Activated effector memory CD4-positive, alpha-beta T cell treated with Interleukin-2 at 50 U/mL for 16 hours (primary cell): ENCODE results near the gene CDC42EP4.
"Not testable (repeated sequence)": the region's sequence is repeated elsewhere in the genome, so short reads cannot be mapped to it uniquely, and the experiment has no call there.

Source experiments
- DNase-seq: peaks from one replicate; pipeline ENCODE4 v3.0.0-alpha.2; 2020

CDC42EP4 gene

DNA sequence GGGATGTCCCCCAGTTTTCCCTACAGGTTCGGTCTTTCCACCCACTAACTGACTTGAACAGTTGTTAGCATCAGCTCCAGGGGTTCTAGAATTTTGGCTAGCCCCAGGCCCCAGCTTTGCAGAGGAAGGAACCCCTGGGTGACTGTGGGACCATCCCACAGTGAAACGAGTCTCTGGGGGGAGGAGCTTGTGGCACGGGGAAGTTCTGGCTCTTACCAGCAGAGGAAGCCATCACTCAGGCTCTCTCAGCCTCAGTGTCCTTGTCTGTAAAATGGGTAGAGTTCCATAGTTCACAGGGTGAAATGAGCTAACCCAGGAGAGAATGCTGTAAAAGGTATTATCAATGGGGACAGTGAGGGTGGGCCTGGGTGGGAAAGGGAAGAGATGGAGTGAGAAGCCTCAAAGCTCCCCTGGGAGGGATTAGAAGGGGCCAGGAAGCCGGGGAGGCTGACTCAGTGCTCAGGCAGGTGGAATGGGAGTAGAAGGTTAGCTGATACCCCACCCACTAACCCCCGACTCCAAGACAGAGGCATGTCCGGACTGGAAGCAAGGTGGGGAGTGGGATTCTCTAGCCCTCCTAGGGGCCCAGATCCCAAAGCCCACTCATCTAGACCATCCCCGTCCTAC, 30.9 kb upstream of the CDC42EP4 start:
- no peak for DNase-seq

DNA sequence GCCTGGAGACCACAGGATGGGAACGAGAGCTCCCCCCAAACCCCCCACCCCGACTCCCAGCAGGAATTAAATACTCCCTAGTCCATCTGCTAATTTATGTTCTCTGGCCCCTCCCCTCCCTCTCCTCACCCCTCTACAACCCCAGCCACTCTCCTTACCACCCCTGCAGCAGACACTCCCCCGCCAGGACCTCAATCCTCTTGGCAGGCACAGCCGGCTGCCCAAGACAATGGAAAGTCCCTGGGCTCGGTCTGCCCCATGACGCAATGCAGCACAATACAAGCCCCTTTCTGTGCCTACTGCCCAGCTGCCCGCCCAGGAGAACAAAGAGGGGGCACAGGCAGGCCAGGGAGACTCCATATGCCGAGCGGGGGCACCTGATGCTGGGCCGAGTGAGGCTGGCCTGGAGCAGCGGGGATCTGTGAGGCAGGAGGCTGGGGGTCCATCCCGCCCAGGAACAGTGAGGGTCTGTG, 30.3 kb upstream of the CDC42EP4 start:
- DNase-seq, result no peak

DNA sequence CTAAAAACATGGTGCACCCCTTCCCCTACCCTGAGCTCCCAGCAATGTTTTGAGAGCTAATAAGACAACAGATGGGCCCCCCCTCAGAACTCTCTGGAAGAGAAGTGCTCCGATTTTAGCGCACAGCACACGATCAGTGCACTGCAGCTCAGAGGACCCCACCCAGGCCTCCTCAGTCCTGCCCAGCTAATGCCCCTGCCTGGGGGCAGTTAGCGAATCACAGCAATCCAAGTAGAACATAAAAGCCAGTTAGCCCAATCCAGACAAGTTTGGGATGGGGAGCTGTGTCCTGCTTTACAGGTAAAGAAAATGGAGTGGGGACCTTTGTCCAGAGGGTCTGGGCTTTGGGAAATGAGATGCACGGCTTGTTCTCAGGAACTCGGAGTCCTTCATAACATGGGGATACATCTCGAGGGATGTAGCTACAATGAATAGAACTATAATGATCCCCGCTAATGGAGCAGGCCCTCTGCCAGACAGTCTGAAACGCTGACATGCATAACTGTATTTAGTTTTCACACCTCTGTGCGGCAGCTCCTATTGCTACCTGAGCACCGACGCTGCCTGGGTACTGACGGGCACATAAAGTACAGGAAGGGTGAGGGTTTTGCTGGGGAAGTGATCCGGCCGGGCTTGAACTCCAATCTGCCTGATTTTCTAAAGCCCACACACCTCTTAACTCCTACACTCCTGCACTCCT, 29.7 kb upstream of the CDC42EP4 start:
- no peak for DNase-seq

DNA sequence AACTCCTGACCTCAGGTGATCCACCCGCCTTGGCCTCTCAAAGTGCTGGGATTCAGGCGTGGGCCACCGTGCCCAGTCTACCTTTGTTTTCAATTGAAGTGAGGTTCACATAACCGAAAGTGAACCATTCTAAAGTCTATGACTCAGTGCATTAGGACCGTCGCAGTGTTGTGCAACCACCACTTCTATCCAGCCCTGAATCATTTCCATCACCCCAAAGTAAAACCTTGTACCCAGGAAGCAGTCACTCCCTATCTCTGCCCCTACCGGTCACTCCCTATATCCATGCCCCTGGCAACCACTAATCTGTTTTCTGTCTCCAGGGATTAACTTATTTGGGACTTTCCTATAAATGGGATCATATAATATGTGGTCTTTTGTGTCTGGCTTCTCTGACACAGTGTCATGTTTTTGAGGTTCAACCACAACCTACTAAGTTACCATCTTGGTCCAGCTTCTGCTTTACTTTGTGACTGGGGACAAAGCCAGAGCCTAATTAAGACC, 28.3 kb upstream of the CDC42EP4 start:
- DNase-seq, result no peak

DNA sequence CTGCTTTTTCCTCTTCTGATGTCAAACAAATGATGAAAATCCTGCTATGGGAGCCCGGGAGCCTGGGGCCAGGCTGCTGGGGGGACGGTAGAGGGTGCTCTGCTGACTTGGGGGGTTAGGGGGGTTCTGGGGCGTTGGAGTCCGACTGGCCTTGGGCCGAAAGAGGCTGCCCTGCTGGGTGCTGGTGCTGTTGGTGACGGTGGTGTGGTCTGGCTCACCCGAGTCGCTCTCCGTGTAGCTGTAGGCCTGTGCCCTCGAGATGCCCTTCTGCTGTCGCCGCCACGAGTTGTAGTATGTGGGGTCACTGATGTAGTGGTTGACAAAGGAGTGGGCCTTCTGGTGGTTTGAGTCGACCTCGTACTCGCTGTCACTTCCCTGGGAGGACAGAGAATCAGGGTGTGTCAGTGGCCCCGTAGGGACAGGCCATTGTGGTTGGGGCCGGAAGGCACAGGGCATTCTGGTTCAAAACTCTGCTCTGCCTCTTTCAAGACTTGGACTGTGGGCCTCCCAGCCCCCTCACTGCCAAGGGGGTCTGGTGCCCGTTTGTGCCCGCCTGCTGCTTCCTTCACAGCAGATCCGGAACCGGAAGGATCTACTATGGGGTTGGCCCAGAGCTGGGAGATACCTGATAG, 26.9 kb upstream of the CDC42EP4 start:
- DNase-seq, result no peak

DNA sequence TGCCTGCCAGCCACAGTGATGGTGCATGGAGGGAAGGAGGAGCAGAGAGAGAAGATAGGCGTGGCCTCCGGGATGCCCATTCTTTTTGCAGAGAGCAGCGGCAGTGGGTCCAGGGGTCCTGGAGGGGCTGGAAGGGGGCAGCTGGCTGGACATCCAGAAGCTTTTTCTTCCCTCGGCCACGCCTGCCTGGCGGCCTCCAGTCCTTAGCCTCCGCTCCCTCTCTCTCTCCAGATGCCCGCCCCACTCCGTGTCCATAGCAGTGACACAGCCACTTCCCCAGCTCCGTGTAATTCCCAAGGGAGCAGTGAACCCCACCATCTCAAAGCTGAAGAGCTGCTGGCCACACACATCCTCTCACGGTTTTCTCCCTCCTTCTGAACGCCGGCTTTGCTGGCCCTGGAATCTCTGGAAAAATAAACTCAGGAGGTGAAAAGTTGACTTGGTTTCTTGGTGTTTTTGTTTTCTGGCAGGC, 26.3 kb upstream of the CDC42EP4 start:
- no peak for DNase-seq

DNA sequence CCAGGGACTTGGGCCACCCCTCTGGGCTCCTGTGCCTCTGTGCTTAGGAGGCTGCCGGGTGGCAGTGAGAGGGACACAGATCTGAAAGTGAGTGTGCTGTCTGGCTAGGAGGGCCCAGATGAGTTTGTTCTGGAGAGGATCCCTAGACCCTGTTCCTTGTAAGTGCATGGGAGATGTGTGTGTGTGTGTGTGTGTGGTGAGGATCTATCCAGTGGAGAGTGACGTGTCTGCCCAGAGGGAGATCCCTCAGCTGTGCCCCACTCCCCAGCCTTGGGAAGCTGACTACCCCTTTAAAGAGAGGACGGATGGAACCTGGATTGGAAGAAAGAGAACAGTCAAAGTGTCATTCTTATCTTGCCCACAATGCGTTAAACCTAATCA, 25.5 kb upstream of the CDC42EP4 start:
- no peak for DNase-seq

DNA sequence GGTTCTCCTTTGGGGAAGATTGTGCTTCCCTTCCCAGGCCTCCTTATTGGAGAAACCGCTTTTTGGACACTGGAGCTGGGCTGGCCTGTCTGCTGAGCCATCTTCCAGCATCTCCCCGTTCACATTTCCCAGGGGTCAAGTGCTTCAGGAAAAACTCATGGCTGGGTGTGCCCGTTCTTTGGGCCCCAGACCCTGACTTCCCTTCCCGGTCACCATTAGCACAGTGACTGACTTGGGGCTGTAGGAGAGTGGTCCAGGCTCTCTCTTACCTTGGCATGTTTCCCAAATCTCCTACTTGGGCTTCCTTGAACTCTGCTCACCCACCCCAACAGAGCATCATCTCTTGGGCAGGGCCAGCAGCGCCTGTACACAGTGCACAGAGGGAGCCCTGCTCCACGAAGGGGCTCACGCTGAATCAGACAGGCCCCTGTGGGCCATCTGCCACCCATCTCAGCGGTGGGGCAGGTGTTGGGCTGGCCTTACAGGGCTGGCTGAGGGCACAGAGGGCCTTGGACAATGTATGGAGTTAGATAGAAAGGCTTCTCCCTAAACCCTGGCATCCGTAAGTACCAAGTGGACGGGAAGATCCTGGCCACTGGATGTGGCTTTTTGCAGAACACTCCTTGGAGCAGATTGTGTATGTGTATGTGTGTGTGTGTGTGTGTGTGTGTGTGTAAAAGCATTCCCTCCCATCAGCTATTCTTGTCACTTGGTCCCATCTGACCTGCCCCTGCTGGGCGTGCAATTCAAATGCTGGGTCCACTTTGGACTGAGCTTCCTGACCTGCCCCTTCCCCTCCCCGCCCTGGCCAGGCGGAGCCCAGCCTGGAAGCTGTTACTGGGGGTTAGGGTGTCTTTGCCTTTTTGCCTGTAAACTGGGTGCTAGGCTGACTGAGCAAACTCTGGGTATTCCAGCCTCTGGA, 24.9 kb upstream of the CDC42EP4 start:
- DNase-seq, result no peak

DNA sequence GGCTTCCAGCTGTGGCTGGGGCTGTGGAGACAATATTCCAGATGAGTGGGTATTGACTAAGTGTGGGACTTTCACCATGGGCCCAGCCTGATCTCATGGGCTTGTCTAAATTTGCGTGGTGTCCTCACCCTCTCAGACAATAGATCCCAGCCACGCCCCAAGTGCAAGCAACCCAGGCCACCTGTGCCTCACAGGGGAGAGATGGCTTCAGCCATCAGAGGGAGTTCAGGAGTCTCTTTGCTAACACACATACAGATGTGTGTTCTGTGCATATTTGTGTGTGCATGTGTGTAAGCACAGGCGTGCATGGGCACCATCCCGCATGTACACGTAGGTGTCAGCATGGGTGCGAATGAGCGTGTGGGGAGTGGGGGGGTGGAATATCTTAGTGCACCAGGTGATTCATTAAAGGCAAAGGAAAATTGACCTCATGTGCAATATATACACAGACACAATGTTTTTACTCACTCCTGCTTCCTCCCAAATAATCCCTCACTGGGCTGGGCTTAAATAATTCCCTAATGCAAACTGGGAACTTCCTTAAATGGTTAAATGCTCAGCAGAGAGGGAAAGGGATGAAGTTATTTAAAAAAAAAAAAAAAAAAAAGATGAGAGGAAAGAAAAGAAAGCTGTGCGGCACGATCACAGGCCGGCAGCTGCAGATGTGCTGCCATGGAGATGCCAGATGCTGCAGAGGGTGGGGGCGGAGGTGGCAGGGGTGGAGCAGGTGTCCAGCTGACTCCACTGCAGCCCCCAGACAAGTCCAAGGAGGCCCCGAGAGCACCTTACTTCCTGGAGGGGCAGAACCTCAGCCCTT, 24.0 kb upstream of the CDC42EP4 start:
- no peak for DNase-seq

DNA sequence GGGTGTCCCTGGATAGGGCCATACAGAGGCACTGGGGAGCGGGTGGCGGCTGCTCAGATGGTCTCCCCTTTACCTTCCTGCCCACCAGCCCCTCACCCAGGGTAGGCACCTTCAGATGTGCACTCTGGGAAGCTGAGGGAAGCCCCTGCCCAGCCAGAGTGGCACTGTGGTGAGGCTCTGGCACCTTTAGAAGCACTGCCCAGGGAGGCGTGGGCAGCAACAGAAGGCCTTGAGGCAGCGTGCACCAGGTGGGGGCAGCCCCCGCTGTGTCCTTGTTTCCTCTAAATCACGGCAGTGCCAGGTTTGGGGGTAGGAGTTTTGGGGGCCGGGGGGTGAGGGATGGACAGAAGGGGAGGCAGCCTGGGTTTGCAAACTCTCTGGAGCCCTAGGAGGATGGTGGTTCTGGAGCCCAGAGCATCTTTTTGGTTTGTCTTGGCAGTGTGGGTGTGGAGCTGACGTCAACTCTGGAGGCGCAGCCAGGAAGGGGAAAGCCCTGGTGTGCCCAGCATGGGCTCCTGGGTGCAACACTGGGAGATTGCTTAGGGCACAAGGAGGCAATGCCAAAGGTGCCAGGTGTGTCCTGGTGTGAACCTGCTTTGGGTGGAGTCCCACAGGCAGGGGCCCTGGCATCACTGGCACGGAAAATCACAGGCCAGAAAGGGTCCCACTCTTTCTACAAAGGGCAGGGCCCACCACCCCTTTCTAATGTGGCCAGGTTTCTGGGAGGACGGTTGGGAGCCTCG, 23.1 kb upstream of the CDC42EP4 start:
- DNase-seq, result no peak

DNA sequence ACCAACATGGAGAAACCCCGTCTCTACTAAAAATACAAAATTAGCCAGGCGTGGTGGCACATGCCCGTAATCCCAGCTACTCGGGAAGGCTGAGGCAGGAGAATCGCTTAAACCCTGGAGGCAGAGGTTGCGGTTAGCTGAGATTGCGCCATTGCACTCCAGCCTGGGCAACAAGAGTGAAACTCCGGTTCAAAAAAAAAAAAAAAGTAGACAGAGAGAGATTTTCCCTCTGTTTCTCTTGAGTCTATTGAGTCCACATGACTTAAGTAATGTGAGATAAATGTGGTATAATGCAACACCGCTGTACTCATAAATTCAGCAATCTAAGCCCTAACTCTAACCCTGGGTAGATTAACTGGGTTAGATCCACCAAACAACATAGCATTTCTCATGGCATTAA, 21.6 kb upstream of the CDC42EP4 start:
- DNase-seq, result not testable (repeated sequence)

DNA sequence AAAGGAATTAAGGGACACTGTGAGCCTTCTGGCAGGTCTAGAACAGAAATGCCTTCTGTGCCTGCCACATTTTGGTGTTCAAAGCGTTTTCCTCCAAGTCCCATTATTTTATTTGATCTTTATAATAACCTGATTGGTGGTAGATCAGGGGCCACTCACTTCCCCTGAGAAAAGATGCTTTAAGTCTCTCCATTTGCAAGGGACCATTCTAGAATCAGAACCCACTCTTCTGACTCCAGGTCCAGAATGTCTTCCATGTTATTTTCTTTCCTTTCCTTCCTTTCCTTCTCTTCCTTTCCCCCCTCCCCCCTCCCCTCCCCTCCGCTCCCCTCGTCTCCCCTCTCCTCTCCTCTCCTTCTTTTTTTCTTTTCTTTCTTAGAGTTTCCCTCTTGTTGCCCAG, 19.3 kb upstream of the CDC42EP4 start:
- no peak for DNase-seq

DNA sequence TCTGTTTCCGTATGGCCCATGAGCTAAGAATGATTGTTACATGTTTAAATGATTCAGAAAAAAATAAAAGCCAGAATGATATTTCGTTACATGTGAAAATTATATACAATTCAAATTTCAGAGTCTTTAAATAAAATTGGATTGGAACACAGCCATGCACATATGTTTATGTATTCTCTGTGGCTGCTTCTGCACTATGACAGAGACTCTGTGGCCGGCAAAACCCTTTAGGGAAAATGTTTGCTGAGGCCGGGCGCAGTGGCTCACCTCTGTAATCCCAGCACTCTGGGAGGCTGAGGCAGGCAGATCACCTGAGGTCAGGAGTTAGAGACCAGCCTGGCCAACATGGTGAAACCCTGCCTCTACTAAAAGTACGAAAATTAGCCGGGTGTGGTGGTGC, 15.9 kb upstream of the CDC42EP4 start:
- no peak for DNase-seq

DNA sequence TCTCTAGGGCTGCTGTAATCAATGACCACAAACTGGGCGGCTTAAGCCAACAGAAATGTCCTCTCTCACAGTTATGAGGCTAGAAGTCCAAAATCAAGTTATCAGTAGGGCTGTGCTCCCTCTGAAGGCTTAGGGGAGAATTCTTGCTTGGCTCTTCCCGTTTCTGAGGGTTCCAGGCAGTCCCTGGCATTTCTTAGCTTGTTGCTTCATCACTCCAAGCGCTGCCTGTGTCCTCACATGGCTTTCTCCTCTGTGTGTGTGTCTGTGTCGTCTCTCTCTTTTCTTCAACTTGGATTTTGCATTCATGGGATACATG, 13.7 kb upstream of the CDC42EP4 start:
- no peak for DNase-seq

DNA sequence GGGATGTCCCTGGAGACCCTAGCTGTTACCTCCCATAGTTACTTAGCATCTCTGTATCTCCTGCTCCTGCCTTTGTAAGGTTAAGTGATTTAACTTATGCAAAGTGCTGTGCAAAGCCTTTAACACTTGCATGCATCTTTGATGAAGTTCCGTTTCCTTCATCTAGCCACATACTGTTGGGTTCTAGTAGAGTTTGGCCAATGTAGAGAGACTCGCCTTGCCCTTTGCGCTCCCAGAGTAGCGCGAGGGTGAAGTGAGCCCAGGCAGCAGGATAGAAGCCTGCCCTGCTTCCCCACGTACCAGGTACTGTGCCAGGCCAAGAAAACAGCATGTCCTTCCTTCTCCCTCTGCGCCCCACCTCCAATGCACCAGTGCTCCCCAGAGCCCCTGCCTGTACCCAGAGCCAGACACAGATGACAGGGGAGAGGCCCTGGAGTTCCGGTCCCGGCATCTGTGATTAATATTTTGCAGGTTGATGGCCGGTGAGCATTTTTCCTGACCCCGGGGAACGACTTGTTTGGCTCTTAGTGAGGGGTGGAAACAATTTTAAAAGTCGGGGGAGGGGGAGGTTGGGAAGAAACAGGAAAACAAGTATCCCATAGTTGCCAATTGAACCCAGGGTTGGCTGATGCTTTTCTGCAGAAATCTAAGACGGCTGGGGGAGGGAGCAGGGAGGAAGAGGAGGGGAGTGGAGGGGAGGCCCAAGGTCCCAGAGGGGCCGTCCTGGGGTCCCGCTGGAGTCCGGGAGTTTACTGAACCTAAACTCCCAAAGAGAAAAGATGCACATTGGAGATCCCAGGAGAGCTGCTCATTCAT, 13.1 kb upstream of the CDC42EP4 start:
- no peak for DNase-seq

DNA sequence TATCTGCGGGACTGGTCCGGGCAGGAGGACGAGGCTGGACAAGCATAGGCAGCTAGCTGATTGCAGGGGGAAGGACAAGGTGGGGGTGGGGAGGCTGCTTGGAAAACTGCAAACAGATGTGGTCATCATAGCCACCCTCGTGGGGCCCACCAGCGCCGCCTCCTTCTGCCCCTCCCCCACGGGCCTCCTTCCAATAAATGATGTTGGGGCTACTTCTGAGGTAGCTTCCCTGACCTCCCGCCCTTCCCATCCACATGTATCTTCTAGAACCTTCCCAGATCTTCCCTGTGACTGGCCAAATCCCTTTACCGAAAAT, 12.3 kb upstream of the CDC42EP4 start:
- DNase-seq, result no peak

DNA sequence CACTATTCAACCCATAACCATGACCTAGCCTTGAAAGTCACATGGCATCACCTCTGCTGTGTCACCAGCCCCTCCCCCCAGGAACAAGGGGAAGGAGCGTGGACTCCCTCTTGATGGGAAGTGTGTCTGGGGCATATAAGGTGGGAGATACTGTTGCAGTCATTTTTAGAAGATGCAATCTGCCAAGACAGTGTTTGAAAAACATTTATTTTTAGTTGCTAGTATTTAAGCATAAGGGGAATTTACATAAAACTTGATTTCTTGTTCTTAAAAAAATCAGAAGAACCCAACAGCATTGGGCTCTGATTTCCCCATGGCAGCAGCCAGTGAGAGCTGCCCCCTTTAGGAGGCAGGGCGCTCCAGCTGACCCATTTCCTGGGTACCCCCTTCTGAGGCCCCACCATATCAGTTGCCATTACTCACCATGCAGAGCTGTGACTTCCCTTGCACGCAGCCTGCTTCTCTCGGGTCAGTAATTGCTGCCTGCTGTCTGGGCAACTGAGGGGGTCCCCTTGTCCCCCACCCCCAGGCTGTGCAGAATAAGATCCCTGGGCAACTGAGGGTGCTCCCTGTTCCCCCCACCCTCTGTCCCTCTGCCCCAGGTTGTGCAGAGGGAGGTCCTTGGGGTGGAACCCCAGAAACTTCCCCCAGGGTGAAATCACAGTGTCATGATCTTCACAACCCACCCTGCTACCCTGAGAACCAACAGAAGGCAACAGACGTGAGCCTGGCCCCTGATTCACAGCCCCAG, 11.8 kb upstream of the CDC42EP4 start:
- DNase-seq, result no peak

DNA sequence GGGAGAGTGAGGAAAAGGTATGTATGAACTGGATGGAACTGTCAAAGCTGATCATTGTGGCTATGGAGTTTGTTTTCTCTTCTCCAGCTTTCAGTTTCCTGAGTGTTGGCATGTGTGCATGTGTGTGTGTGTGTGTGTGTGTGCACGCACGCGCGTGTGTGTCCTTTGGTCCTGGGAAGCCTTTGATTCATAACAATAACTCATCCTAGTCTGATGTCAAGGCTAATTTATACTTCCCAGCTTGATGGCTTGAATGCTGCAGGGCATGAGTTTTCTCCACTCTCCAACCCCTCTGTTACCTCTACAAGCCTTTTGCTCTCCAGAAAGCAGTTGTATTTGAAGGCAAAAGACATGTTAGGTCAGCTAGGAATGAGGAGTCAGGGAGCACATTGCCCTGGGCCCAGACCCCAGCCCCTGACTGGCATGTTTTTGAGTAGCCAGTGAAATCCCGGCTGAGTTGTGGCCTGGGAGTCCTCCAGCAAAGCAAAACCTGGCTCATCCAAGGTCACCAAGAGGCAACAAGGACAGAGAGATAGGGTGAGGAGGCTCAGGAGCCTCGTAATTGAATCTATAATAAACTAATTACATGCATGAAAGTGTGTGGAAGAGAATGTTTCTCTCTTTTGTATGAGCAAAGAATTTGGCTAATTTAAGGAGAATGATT, 8.9 kb upstream of the CDC42EP4 start:
- DNase-seq, result no peak

DNA sequence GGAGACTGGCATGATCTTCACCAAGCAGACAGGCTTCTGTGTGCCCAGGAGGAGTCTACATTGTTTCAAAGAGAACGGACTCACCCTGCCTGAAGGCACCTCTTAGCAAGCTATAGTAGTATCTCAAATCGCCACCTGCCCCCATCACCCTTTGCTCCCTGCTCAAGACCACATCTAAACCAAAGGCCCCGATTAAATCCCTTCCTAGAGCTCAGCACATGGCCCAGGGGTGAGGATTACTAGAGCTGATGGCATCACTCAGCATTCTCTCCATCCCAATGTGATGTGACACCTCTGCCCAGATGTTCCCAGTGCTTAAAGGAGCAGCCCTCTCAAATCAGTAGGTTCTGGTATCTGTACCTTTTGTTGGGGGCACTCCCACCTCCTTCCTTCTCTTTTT, 8.0 kb upstream of the CDC42EP4 start:
- DNase-seq, result no peak
